Panc1 (cell line): ENCODE data around the gene PKD2L2.

ENCODE experiments used
- CTCF ChIP-seq: fragments of 450-650 bp; IDR thresholded peaks from 2 replicates; pipeline ENCODE4 v1.5.1; 2017; ENCODE audit warnings: mild to moderate bottlenecking
- POLR2AphosphoS5 ChIP-seq: IDR thresholded peaks from 2 replicates; pipeline ENCODE4 v1.6.1; 2012; ENCODE audit warnings: mild to moderate bottlenecking, low read depth, low read length, moderate library complexity
- REST ChIP-seq, 2 experiments: IDR thresholded peaks; 2 replicates each; pipeline ENCODE4 v1.6.1; 2011 to 2012; ENCODE audit warnings: low read depth in 2 of 2, control low read depth in 1 of 2, low read length in 1 of 2, mild to moderate bottlenecking in 1 of 2, moderate library complexity in 1 of 2; ENCODE audit not compliant: insufficient read depth in 1 of 2

GRCh38 chr5:137870647-137871339, 18.5 kb upstream of the PKD2L2 start:
- TF ChIP-seq CTCF (no peak), POLR2AphosphoS5 (no peak), REST (IDR thresholded peaks at IDR 0.05; ENCODE audit: insufficient read depth in 1 of 2, low read depth in 2 of 2, low read length in 1 of 2) (no peak)
